Heart left ventricle (tissue), 13 donors: ENCODE results near the gene FAM53A.

Experiments used
- CTCF ChIP-seq, 12 donors: fragments of 200-600 bp; sonication (generic) in 4 of 12; IDR thresholded peaks; one replicate each; pipeline versions ENCODE4 v1.5.0 to v1.8.0; 2018 to 2022; ENCODE audit warnings: antibody characterized with exemption in 12 of 12, mild to moderate bottlenecking in 5 of 12
- POLR2A ChIP-seq, 2 donors: fragments of 450-650 bp; IDR thresholded peaks; one replicate each; pipeline ENCODE4 v1.6.1; 2017; ENCODE audit warnings: antibody characterized with exemption in 2 of 2, mild to moderate bottlenecking in 2 of 2, moderate library complexity in 2 of 2
- donor health status: ischemic (EF 13 %, LVEDD 7.1; RV severe dilation, severe dysfunction).
- donor health status: DM: no; HTN: yes; CAD: no.
- donor health status: DM: no; HTN: no; CAD: no.
- donor health status: ischemic (EF 25% LVEDD 6.9; RV normal size, moderate dysfunction).
- donor health status: ischemic (EF 25% LVEDD 5.7; RV mildly dilated, moderate dysfunction).
- donor health status: ischemic (EF 35%, LVEDD 5.7; RV mildly dilated, moderate dysfunction).
- donor health status: nonischemic (EF 11% LVEDD 7.7; RV severe dilation, severe dysfunction).
- donor health status: DM: yes; HTN: yes; CAD: no.
- donor health status: PGD.
- donor health status: ischemic (EF 29% LVEDD 5.4; RV normal size, mild dysfunction).
- donor health status: nonischemic (EF 23%, LVEDD 6.1; RV moderate dilation, normal function).

GRCh38 chr4:1664141-1664540, 20.0 kb downstream of the FAM53A start:
- TF ChIP-seq CTCF (IDR thresholded peaks at IDR 0.05) = no peak
- no peak for TF ChIP-seq POLR2A (IDR thresholded peaks at IDR 0.05)
